BE2C (cell line): ENCODE measurements around the gene SMPD4.
"Not testable (repeated sequence)": the region's sequence is repeated elsewhere in the genome, so short reads cannot be mapped to it uniquely, and the experiment has no call there.

Source experiments
- DNase-seq: peaks from one replicate; pipeline ENCODE4 v3.0.0-alpha.2; 2020
- H3K27me3 ChIP-seq: fragments of 250-450 bp; sonication (Bioruptor Pico); 2 replicates; pipeline ENCODE4 v1.5.1; 2020; ENCODE audit warnings: mild to moderate bottlenecking
- H3K36me3 ChIP-seq: fragments of 250-450 bp; sonication (Bioruptor Pico); 2 replicates; pipeline ENCODE4 v1.5.1; 2020; ENCODE audit warnings: mild to moderate bottlenecking
- H3K4me1 ChIP-seq: fragments of 250-450 bp; sonication (Bioruptor Pico); 2 replicates; pipeline ENCODE4 v1.5.1; 2020
- H3K4me3 ChIP-seq: 2 replicates; pipeline ENCODE4 v1.5.1; 2011; ENCODE audit warnings: low read depth, low read length
- H3K9me3 ChIP-seq: fragments of 250-450 bp; sonication (Bioruptor Pico); 2 replicates; pipeline ENCODE4 v1.5.1; 2020
- TF ChIP-seq, protein P1 (sequence below): IDR thresholded peaks from 2 replicates; pipeline ENCODE4 v1.5.1; 2012; ENCODE audit warnings: mild to moderate bottlenecking, low read depth, low read length

SMPD4 gene

DNA sequence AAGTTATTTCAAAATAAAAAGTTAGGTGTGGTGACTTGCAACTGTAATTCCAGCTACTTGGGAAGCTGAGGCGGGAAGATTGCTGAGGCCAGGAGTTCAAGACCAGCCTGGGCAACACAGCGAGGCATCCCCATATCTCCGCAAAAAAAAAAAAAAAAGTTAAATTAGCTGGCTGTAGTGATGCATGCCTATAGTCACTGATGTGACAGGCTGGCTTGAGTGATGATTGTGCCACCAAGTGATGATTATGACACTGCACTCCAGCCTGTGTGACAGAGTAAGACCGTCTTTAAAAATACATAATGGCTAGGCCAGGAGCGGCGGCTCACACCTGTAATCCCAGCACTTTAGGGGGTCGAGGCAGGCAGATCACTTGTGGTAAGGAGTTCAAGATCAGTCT, 11.5 kb downstream of the SMPD4 start:
- DNase-seq: no peak
- Histone ChIP-seq H3K4me1 (no peaks in the 10 kb centered on the region), H3K27me3 (no peaks in the 10 kb centered on the region), H3K4me3 (no peak overlapping the region), H3K9me3 (no peaks in the 10 kb centered on the region), H3K36me3 (peaks cover 2% of the 10 kb centered on the region; the same call in 1 of the 2 replicates)
- TF ChIP-seq, protein P1, sequence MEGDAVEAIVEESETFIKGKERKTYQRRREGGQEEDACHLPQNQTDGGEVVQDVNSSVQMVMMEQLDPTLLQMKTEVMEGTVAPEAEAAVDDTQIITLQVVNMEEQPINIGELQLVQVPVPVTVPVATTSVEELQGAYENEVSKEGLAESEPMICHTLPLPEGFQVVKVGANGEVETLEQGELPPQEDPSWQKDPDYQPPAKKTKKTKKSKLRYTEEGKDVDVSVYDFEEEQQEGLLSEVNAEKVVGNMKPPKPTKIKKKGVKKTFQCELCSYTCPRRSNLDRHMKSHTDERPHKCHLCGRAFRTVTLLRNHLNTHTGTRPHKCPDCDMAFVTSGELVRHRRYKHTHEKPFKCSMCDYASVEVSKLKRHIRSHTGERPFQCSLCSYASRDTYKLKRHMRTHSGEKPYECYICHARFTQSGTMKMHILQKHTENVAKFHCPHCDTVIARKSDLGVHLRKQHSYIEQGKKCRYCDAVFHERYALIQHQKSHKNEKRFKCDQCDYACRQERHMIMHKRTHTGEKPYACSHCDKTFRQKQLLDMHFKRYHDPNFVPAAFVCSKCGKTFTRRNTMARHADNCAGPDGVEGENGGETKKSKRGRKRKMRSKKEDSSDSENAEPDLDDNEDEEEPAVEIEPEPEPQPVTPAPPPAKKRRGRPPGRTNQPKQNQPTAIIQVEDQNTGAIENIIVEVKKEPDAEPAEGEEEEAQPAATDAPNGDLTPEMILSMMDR: no peak

DNA sequence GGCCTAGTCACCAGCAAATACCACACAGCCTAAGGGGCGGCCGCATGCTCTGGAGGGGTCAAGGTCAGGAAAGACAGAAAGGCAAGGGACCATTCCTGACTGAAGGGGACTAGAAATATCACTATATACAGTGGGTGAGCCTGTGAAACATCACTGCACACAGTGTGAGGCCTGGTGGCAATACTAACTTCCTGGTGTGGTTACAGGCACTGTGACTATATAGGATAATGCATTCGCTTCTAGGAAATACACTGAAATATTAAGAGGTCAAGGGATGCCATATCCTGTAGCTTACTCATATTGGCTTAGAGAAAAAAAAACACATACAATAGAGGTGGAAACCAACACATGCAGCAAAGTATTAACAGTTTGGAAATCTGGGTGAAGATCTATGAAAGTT, 12.2 kb downstream of the SMPD4 start:
- H3K36me3 ChIP-seq, H3K27me3 ChIP-seq, H3K9me3 ChIP-seq, H3K4me1 ChIP-seq, H3K4me3 ChIP-seq, DNase-seq: not testable (repeated sequence)

GRCh38 chr2:130166611-130167010, 14.8 kb downstream of the SMPD4 start:
- not testable (repeated sequence) for H3K4me1 ChIP-seq, H3K4me3 ChIP-seq, DNase-seq, H3K27me3 ChIP-seq, H3K9me3 ChIP-seq, H3K36me3 ChIP-seq

- DNase-seq: no peak
- H3K4me1 ChIP-seq: no peaks in the 10 kb centered on the region
- H3K27me3 ChIP-seq: no peaks in the 10 kb centered on the region
- TF ChIP-seq, protein P1: no peak
- no peaks in the 10 kb centered on the region for H3K9me3 ChIP-seq
- H3K36me3 ChIP-seq: peaks cover 2% of the 10 kb centered on the region; the same call in 1 of the 2 replicates
- no peak overlapping the region for H3K4me3 ChIP-seq
Measured at GRCh38 chr2:130165293-130166016, 15.9 kb downstream of the SMPD4 start.

GRCh38 chr2:130162968-130163367, 18.4 kb downstream of the SMPD4 start:
- H3K4me3 ChIP-seq: no peak overlapping the region
- H3K4me1 ChIP-seq: no peaks in the 10 kb centered on the region
- no peak for DNase-seq
- H3K36me3 ChIP-seq: peaks cover 2% of the 10 kb centered on the region; the same call in 1 of the 2 replicates
- TF ChIP-seq, protein P1: no peak
- no peaks in the 10 kb centered on the region for H3K9me3 ChIP-seq
- no peaks in the 10 kb centered on the region for H3K27me3 ChIP-seq

- DNase-seq, H3K4me3 ChIP-seq, H3K4me1 ChIP-seq, H3K27me3 ChIP-seq, H3K9me3 ChIP-seq, H3K36me3 ChIP-seq: not testable (repeated sequence)
Measured at GRCh38 chr2:130162486-130162885, 18.9 kb downstream of the SMPD4 start.

DNA sequence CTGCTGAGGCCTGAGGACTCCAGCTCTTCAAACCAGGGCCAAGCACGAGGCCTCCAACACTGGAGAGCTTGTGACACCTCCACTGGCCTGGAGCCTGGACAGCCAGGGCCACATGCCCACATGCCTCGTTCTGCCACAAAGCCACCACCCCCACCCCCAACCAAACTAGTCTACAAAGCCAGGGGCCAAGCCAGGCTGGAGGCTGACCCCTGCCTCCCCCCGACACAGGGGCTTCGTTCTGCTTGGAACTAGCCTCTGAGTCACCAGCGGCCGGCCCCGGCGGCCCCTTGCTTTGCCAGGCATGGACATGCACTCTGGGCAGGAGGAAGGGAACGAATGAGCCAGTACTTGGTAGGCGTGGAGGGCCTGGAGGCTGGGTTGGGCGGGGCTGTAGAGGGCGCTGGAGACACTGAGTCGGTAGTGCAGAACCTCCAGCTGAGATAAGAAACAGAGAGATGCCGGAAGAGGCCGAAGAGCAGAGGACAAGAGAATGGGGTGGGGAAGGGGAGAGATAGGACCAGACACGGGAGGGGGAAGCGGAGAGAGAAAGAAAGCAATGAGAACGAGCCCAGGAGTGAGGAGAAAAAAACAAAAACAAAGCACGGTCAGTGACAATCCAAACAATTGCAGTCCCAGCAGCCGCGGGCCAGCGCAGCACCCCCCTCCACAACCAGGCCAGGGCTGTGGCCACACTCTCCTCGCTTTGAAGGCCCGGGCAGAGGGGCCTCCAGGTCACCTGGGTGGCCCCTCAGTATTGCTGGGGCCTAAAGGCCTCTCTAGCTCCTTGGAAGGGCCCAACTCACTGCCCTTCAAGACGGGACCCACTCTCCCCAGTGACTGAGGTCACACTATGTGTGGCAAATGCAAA, 20.3 kb downstream of the SMPD4 start:
- DNase-seq: peak; percentile 63
- TF ChIP-seq, protein P1: peak; percentile 27
- H3K36me3 ChIP-seq, H3K9me3 ChIP-seq, H3K4me3 ChIP-seq, H3K27me3 ChIP-seq, H3K4me1 ChIP-seq: not testable (repeated sequence)
